HG03097 (cell line): Measurements from ENCODE around the gene KCND3.

Source experiments
- ATAC-seq: cut with Tn5 transposase; IDR thresholded peaks from one replicate; pipeline ENCODE4 v1.9.1; 2021; ENCODE audit not compliant: unreplicated experiment, low FRiP score

The KCND3 gene

DNA sequence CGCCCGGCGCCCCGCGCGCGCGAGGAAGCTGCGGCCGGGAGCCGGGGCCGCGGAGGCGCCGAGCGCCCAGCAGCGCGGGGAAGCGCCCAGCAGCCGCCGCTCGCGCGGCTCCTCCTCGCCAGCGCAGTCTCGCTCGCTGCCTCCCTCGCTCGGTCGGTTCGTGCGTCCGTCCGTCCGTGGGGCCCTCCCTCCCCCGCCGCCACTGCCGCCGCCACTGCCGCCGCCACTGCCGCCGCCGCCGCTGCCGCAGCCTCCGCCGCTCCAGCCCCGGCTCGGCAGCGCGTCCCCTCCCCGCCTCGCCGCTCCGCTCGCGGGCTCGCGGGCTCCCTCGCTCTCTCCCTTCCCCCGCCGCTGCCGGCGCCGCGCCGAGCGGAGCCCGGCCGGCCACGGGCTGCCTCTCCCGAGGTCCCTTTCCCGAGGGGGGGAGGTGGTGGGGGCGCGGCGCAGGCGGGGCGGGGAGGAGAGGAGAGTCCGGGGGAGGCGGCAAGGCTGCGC, at the start of gene KCND3:
Gene KCND3, minus strand, starts transcription at position 138 of the 495 bp plus-strand sequence.
- ATAC-seq = no peak

DNA sequence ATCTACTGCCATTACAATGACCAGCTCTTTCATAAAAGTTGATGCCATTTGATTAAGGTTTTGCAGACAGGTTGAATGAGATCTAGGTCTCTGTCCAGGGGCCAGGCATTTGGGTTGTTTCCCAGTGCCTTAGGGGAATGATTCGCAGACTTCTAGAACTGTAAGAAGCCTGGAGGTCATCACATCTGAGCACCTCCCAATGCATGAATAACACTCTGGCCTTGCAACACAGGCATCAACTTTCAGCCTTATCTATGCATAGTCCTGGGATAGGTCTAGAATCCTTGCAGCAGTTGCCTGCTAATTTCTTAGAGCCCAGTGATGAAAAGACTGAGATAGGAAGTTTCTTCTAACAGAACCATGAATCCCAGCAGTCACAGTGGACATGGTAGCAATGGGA, 44.8 kb upstream of the KCND3 start:
- no peak for ATAC-seq

DNA sequence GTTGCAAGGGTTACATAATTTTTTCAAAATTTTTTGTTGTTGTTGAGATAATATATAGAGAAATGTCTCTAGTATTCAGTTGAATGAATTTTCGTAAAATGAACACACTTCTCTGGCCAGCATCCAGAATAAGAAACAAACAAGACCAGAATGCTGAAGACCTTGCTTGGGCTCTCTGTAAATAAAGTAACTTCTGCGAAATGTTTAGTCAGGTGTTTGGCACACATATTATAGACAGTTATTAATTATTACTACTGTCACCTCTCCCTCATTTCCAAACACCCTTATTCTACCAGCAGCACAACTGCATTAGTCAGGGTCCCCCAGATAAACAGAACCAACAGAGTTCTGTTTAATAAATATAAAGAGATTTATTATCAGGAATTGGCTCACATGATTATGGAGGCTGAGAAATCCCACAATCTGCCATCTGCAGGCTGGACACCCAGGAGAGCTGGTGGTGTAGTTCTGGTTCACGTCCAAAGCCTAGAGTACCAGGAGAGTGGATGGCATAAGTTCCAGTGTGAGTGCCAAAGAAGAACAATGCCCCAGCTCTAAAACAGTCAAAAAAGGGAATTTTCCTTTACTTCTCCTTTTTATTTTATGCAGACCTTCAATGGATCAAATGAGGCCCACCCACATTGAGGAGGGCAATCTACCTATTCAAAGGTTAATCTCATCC, 44.1 kb upstream of the KCND3 start:
- ATAC-seq = no peak

DNA sequence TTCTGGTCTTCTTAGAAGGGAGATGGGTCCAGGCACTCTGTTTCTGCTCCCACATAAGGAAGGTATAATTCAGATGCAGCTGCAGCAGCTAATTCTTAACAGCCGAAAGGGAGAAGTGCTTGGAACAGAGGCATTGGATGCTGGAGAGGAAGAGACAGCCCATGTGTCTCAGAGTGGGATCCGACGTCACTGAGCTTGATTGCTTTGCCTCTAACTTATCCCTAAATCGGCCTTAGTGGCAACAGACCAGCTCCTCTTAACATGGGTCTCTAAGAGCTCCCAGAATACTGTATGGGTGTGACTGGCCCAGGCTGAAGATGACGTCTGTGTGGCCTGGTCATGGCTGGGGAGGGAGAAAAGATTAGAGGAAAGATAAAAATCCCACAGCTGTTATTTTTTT, 40.7 kb upstream of the KCND3 start:
- no peak for ATAC-seq

DNA sequence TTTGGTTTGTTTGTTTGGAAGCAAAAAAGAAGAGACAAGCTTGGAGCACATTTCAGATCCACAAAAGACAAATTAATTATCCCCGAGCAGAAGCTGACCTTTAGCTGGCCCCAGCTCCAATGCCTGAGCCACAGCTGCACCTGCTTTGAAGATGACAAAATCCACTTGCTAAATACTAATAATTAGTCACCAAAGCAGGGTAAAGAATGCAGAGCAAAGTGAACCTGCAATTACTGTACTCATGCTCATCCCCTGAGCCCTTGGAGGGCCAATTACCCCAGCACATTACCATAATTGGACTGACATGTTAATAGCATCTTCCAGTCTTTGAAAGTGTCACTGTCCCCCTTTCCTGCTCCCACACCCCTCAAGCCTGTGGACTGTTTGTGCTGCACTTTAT, 38.2 kb upstream of the KCND3 start:
- ATAC-seq = no peak

DNA sequence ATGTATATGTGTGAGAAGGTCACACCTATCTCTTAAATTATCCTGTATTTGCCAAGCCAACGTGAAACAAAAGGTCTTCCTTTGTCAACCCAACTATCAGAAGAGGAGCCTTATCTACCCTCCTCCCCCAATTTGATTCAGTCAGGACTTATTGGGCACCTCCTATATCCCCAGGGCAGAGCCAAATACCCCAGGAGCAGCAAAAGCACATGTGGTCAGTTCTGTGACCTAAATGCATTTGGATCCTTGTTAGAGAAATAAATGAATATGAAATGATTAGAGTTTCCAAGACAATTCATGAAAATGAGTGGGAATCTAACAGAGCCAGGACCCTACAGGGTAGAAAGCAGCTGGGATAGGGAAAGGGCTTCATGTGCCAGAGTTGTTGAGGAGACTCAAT, 37.0 kb upstream of the KCND3 start:
- no peak for ATAC-seq

DNA sequence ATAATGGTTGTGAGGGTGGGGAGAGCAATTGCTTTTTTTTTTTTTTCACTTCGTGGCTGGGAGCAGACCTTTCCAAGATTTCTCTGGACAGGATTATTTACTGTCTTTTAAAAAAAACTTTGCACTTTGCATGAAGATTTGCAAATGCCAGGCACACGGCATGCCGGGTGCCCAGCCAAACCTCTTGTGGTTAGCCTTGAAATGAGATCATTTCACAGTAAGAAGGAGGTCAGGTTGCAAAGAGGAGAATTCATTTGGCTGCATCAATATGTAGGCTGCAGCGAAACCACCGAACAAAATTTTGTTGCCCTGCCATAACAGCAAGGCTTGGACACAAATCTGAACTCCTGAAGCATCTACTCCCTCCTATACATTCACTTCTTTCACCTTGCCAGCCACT, 36.5 kb upstream of the KCND3 start:
- no peak for ATAC-seq

DNA sequence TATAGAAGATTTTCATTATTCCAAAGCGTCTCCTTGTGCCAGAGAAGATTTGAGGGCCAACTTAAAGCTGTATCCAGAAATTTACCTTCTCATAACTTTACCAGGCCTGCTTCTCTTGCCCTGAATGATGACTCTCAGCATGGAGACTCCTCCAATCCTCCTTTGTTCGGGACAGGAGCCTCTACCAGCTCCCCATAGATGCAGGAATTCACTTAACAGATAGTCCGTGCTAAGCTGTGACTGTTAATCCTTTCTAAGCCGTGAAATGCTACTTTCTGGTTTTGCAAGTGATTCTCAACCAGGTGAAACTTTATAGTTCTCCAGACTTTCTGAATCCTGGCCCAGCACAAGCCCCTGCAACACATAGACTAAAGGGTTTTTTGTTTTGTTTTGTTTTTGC, 31.8 kb upstream of the KCND3 start:
- no peak for ATAC-seq

DNA sequence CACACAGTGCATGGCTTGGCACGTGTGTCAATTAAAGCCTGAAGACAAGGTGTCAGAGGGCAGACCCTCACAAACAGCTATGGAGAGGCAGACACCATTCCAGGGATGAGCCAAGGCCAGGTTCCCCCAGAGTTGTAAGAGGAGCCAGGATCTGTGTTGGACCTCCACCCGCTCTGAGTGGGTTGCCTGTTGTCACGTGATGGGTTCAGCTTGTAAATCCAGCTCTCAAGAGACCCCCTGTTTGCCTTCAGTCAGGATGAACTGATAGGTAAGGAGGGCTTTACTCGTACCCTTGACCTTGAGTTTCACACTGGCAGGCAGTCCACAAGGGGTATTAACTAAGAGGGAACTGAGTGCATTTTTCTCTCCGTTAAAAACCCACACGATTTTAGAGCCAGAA, 27.7 kb upstream of the KCND3 start:
- no peak for ATAC-seq

DNA sequence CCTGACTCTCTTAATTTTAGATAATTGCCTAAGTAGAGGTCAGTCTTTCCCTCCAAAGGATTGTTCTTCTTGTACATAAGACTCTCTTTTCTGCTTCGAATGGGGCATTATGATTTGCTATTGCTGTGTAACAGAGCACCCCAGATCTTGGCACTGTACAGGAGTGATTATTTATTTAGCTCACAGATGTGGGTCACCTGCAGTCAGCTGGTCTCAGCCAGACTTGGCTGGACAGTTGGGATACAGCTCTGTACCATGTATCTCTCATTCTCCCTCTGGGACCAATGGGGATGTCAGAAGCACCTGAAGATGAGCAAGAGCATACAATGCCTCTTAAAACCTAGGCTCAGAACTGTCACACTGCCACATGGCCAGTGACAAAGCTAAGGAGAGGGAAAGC, 23.4 kb upstream of the KCND3 start:
- ATAC-seq = no peak

DNA sequence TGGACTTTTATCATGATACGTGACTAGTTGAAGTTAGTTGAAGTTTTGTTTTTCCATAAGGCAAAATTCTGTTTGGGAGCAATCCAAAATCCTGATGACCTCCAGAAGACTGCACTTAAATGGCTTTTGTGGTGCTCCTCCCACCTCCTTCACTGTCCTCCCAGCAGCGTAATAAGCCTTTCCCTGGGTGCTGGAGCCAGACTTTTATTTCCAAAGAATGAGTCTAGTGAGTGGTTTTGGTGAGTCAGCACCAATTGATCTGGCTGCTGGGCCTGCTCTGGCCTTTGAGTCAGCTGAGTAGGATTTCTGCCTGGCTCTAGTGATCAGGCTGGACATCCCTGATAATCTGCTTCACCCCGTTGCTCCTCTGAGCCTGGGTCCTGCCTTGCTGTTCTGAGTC, 21.7 kb upstream of the KCND3 start:
- no peak for ATAC-seq

DNA sequence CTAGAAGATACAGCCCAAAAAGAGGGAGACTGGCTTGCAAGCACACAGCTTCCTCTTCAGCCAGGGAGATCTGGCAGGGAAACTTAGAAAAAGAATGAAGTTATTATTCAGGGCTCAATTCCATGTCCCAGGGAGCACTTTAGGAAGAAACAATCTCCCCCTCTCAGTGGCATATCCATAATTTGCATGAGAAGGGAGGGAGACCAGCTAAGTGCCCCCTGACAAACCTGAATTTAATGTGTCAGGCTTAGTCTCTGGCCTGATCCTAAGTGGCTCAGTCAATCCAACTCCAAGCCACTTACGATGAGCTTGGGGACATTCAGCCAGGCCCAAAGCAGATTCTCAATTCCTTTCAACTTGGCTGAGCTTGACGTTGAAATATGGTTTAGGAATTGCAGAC, 17.7 kb upstream of the KCND3 start:
- no peak for ATAC-seq

DNA sequence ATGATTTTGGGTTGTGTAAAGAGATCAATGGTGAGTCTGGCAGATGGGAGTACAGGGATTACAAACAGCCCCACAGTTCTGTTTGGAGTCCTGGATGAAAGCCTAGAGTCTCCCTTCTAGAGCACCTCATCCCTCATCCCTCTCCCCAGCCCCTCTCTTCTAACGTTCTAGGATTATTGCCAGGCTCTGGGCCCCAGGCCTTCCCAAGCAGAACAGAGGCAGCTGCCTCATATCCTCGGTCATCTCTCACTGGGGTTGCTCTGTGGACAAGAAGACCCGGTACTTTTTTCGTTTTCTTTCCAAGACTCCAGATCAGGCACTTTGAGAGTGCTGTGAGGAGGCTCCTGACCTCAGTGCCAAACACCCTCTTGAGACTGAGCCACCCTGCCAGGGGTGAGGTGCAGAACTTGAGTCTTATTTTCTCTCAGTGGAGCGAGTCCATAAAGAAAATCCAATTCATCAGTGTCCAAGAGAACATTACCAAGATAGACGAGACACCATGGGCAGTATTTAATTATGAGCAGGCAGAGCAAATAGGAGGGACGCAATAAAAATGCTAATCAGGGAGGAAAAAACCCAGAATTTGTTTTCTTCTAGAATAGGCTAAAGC, 17.1 kb upstream of the KCND3 start:
- no peak for ATAC-seq

DNA sequence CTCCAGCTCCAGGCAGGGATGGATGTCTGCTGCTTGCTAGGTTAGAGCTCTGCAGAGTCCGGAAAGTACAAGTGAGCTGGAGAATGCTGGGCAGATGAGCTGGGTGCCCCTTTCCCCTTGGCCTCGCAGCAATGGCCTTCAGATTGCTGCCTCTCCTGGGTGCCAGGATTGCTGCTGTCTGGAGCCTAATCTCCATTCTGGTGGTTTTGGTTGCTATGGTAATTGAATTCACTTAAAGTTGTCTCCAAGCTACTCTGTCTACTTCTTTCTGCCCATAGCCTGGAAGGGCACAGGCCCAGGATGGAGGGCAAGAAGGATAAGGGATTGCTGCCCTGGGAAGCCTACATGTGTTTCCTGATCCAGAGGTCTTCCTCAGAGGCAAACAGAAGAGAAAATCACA, 14.6 kb upstream of the KCND3 start:
- ATAC-seq = no peak

DNA sequence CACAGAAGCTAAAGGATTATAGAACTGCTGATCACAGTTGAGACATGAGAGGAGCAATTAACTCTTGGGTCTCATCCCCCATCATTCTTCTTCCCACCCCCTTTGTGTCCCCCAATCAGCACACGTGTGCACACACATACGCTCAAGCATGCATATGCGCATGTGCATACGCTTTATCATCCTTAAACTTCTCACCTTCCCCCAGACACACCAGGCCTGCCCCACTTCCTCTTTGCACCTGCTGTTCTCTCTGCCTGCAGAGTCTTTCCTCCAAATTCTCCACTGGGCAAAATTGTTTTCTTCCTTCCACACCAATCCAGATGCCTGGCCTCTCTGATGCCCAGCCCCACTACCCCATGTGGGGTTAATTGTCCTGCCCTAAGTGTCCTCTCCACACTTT, 13.0 kb upstream of the KCND3 start:
- no peak for ATAC-seq

DNA sequence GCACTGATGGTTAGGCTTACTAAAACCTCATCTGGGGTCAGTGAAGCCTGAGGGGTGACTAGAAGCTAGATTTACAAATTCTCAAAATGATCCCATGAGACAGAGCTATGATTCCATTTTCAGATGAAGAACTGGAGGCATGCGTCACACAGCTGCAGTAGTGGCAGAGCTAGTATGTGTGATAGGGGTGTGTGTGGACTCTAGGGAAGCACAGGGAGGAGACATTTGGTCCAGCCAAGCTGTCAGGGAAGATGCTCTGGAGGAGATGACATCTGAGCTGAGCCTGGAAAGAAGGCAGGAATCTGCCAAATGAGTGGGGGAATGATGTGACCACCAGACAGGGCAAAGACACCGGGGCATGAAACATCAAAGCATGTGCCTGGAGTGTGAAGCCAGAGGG, 12.0 kb upstream of the KCND3 start:
- no peak for ATAC-seq

DNA sequence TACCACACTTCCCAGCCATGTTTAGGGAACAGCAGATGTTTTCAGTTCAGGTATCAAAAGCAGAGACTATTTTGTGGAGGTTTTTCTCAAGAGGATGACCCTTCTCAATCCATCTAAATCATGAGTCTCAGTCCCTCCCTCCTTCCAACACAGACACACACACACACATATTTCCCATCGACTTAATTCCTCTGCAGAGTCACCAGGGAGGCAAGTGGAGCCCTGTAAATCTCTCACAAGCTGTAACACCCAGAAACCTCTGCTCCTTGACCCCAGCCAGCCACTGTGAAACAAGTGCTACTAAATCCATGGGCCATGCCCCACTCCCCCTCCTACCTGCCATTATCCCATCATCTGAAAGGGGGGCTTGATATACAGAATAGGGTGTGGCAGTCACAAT, 10.6 kb upstream of the KCND3 start:
- no peak for ATAC-seq

DNA sequence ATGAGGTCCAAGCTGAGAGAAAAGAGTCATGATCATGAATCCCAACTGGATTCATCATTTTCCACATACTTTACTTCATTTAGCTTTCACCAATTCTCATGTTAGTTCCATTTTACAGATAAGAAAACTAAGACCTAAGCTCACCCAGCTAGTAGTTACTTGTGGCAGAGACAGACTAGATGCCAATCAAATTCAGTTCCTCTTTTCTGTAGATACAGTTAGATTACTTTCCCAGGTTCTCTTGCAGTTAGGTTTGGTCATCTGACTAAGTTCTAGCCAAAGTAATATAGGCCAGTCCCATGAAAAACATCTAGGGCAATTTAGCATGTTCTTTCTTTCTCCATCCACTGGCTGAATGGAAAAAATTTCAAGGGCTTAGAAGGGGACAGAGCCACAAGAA, 8.9 kb upstream of the KCND3 start:
- no peak for ATAC-seq

DNA sequence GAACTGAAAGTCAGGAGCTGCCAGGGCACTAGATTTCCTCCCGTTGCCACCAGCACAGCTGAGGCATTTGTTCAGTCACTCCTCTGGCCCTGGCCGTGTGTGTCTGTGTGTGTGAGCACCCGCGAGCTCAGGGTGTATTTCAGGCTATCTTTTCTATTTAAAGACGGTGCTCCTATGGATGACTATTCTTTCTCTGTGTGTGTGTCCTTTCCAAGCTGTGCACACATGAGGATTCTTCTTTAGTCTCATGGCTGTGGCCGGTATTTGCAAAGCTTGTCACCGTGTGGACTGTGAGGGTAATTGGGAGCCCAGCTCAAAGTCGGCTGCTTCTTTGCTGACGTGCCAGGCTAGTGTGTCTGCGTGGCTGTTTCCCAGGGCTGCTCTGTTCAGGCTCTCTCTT, 3.0 kb upstream of the KCND3 start:
- ATAC-seq = no peak

DNA sequence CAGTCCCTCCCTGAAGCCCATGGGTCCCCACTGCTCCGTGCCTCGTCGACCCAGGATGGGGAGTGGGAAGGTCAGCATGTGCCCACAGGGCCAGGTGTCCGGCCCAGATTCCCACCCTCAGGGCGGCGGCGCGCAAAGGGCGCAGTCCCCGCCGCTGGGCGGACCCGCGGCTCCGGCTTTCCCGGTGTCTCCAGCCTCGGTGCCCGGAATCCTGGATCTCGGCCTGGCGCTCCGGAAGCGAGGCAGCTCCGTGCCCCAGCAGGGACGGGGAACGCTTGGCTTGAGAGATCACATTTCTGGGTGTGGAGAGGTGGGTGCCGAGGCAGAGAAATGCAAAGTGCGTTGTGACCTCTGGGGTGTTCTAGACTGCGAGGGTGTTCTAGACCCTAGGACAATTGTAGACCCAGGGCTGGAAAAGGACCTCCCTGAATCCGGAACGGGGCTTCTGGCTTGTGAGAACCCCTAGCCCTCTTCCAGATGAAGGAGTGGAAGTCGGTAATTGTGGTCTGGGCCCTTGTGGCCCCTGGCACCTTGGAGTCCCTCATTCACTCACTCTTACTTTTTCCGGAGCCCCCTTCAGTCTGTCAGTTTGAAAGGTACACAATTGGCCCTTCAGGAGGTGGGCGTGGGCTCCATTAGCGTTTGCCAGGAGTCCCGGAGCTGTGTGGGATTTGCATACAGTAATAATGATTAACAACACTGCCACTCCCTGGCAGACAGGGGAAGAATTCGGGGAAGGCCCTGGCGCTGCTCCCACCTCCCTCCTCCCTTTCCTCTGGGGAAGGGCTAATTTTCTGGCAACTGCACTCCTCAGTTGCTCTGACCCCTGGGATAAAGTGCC, 1.6 kb upstream of the KCND3 start:
- ATAC-seq = no peak

DNA sequence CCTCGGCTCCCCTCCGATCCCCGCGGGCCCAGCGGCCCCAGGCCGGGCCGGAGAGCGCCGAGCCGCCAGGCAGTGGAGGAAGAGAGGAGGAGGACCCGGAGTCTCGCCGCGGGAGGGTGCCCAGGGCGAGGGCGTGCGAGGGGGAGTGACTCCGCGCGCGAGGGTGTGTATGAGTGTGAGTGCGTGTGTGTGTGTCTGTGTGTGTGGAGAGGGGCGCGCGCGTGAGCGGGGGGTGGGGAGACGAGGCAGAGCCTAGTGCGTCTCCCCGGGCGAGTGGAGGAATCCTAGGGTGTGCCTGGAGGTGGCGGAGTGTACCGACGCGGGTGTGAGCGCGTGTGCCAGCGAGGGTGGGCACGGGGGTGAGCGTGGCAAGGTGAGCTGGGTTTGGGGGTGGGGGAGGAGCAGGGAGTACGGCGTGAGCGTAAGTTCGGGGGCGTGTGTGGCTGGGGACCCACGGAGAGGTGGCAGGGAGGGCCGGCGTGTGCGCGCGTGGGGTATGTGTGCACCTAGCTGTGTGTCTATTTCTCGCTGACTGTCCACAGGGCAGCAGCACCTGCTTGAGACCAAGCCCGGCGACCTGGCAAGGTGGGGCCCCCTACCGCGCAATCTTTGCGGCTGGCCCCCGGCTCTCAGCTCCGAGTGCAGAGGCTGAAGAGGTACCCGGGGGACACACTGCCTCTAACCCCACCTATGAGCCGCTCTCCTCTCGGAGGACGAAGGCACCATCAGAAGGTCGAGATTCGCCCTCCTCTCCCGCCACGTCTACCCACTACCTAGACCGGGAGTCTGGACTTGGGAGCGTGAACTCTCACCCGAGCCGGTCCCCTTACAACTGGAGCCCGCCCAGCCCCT, 784 bp upstream of the KCND3 start:
- no peak for ATAC-seq
